ENCODE results near the gene PLLP.

Gene PLLP

DNA sequence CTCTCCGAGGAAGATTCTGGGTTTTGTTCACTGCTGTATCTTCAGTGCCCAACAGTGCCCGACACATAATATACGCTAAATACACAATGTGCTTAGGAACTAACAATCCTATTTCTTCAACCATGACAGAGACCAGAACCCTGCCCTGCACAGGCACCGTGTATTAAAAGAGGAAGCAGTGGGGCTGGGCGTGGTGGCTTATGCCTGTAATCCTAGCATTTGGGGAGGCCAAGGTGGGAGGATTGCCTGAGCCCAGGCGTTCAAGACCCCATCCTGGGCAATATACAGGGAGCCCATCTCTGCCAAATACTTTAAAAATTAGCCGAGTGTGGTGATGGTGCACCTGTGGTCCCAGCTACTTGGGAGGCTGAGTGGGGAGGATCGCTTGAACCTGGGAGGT is 20.1 kb downstream of the PLLP start:
- no peak overlapping the region for H3K4me2 ChIP-seq (ENCODE audit: insufficient read depth, low read length)
- TF ChIP-seq EZH2 (IDR thresholded peaks at IDR 0.05; ENCODE audit: borderline replicate concordance, low read depth, low read length, severe bottlenecking): no peak
- TF ChIP-seq, protein P1, sequence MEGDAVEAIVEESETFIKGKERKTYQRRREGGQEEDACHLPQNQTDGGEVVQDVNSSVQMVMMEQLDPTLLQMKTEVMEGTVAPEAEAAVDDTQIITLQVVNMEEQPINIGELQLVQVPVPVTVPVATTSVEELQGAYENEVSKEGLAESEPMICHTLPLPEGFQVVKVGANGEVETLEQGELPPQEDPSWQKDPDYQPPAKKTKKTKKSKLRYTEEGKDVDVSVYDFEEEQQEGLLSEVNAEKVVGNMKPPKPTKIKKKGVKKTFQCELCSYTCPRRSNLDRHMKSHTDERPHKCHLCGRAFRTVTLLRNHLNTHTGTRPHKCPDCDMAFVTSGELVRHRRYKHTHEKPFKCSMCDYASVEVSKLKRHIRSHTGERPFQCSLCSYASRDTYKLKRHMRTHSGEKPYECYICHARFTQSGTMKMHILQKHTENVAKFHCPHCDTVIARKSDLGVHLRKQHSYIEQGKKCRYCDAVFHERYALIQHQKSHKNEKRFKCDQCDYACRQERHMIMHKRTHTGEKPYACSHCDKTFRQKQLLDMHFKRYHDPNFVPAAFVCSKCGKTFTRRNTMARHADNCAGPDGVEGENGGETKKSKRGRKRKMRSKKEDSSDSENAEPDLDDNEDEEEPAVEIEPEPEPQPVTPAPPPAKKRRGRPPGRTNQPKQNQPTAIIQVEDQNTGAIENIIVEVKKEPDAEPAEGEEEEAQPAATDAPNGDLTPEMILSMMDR (IDR thresholded peaks at IDR 0.05; ENCODE audit: borderline replicate concordance, extremely low read depth, low read length, poor library complexity, severe bottlenecking): no peak
- no peak overlapping the region for H3K4me3 ChIP-seq (ENCODE audit: low read depth in 1 of 2, low read length in 2 of 2)
- H3K9ac ChIP-seq (ENCODE audit: low read depth, low read length): no peak overlapping the region
- no peaks in the 10 kb centered on the region for H4K20me1 ChIP-seq (ENCODE audit: insufficient read depth, low read length)
- H3K79me2 ChIP-seq (ENCODE audit: insufficient read depth, low read length): no peaks in the 10 kb centered on the region
- no peaks in the 10 kb centered on the region for H3K27me3 ChIP-seq (ENCODE audit: insufficient read depth, low read length, poor library complexity)
- H3K4me1 ChIP-seq (ENCODE audit: insufficient read depth, low read length): peaks cover 23% of the 10 kb centered on the region
- H3K27ac ChIP-seq (ENCODE audit: low read length): no peak overlapping the region
- H3K9me3 ChIP-seq (ENCODE audit: insufficient read depth, low read length, severe bottlenecking): no peaks in the 10 kb centered on the region
- H2AFZ ChIP-seq (ENCODE audit: low read depth, low read length): no peak overlapping the region
- ATAC-seq (ENCODE audit: insufficient read depth, low read depth) (no peak), DNase-seq (no peak)
- H3K36me3 ChIP-seq (ENCODE audit: insufficient read depth, low read length): no peaks in the 10 kb centered on the region

DNA sequence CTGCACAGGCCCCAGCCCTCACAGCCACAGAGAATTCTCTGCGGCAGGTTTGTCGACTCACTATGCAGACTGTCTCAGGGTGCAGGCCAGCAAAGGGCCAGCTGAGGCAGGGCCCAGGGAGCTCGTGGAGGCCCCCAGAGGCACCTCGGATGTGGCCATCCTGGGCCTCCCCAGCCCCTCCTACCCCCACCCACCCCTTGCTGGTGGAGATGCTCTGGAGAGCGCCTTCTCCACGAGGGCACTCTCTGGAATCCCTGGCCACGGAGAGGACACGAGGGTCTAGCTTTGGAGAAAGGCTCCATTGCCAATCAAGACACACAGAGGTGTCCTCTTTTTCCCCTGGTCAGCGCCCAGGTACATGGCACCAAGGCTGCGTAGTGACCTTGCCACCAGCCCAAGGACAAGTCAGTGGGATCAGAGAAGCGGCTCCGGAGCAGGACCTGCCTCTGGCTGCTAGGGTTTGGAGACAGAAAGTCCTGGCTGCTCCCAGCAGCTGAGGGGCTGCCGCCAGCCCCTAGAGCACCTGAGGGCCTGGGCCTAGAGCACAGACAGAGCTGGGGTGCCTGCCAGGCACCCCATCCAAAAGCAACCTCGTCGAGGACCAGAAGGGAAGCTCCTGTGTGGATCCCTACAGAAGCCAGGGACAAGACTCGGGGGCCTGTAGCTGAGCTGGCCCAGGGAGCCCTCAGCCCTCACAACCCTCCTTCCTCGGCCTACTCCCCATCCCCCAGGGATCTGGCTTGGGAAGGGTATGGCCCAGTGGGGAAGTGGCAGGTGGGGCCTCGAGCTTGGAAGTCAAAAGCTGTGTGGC is 20.7 kb downstream of the PLLP start:
- Histone ChIP-seq H3K27ac (ENCODE audit: low read length) (no peak overlapping the region), H3K4me3 (ENCODE audit: low read depth in 1 of 2, low read length in 2 of 2) (no peak overlapping the region), H2AFZ (ENCODE audit: low read depth, low read length) (no peak overlapping the region), H4K20me1 (ENCODE audit: insufficient read depth, low read length) (no peaks in the 10 kb centered on the region), H3K4me1 (ENCODE audit: insufficient read depth, low read length) (peaks cover 23% of the 10 kb centered on the region), H3K36me3 (ENCODE audit: insufficient read depth, low read length) (no peaks in the 10 kb centered on the region), H3K9ac (ENCODE audit: low read depth, low read length) (no peak overlapping the region), H3K9me3 (ENCODE audit: insufficient read depth, low read length, severe bottlenecking) (no peaks in the 10 kb centered on the region), H3K4me2 (ENCODE audit: insufficient read depth, low read length) (no peak overlapping the region), H3K27me3 (ENCODE audit: insufficient read depth, low read length, poor library complexity) (no peaks in the 10 kb centered on the region), H3K79me2 (ENCODE audit: insufficient read depth, low read length) (no peaks in the 10 kb centered on the region)
- TF ChIP-seq, protein P1 (IDR thresholded peaks at IDR 0.05; ENCODE audit: borderline replicate concordance, extremely low read depth, low read length, poor library complexity, severe bottlenecking): no peak
- TF ChIP-seq EZH2 (IDR thresholded peaks at IDR 0.05; ENCODE audit: borderline replicate concordance, low read depth, low read length, severe bottlenecking): no peak
- DNase-seq: no peak
- no peak for ATAC-seq (ENCODE audit: insufficient read depth, low read depth)

DNA sequence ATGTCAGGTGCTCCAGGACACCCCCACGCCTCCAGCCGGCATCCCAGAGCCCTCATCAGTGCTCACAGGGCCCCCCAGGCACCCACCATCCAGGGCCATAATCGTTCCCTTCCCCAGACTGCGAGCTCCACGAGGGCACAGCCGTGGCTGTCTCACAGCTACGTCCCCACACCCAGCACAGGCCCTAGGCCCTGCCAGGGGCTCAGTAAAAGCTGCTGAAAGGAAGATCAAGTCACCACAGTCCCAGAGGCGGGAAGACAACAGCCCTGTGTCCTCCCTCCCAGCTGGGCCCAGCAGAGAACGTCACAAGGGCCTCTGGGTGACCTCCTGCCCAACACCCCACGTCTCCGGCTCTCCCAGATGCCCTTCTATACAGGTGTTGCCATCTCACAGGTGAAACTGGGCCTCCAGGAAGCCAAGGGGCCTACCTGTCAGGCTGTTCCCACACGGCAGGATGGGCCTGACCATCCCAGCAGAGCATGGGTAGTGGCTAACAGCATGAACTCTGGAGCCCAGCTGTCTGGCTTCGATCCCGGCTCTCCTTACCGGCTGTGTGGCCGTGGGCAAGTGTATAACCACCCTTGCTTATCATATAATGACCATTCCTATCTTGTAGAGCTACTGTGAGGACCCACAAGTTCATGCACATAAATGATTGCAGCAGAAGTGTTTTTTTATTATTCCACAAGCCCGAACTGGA is 21.5 kb downstream of the PLLP start:
- no peak overlapping the region for H2AFZ ChIP-seq (ENCODE audit: low read depth, low read length)
- H3K4me2 ChIP-seq (ENCODE audit: insufficient read depth, low read length): no peak overlapping the region
- H3K9ac ChIP-seq (ENCODE audit: low read depth, low read length): no peak overlapping the region
- no peak for ATAC-seq (ENCODE audit: insufficient read depth, low read depth)
- H4K20me1 ChIP-seq (ENCODE audit: insufficient read depth, low read length): no peaks in the 10 kb centered on the region
- H3K4me3 ChIP-seq (ENCODE audit: low read depth in 1 of 2, low read length in 2 of 2): no peak overlapping the region
- H3K36me3 ChIP-seq (ENCODE audit: insufficient read depth, low read length): no peaks in the 10 kb centered on the region
- no peaks in the 10 kb centered on the region for H3K79me2 ChIP-seq (ENCODE audit: insufficient read depth, low read length)
- DNase-seq: no peak
- no peaks in the 10 kb centered on the region for H3K27me3 ChIP-seq (ENCODE audit: insufficient read depth, low read length, poor library complexity)
- H3K4me1 ChIP-seq (ENCODE audit: insufficient read depth, low read length): peaks cover 23% of the 10 kb centered on the region
- H3K9me3 ChIP-seq (ENCODE audit: insufficient read depth, low read length, severe bottlenecking): no peaks in the 10 kb centered on the region
- no peak overlapping the region for H3K27ac ChIP-seq (ENCODE audit: low read length)
- TF ChIP-seq, protein P1 (IDR thresholded peaks at IDR 0.05; ENCODE audit: borderline replicate concordance, extremely low read depth, low read length, poor library complexity, severe bottlenecking): no peak
- TF ChIP-seq EZH2 (IDR thresholded peaks at IDR 0.05; ENCODE audit: borderline replicate concordance, low read depth, low read length, severe bottlenecking): no peak
